K562 (cell line): Measurements from ENCODE around the gene DESI1. TPM values are rescaled to one million over a fixed set of nuclear protein-coding genes. Genes with fewer than 3 reads are reported as not detected.
A peak's percentile ranks its signal among the peaks of the same experiment; 100 is the strongest.

ENCODE experiments used
- ATAC-seq: fragments of 200-7000 bp; cut with Tn5 transposase; 3 replicates; pipeline ENCODE4 v1.9.1; 2020; ENCODE audit warnings: moderate library complexity
- BruUV-seq: library from RNA; stranded (reverse); fragments of 400-500 nt; replicated peaks from 2 replicates; lab custom pipeline; 2021; lab: Mats Ljungman, UMichigan
- CTCF ChIA-PET: fragments of 300-600 bp; formaldehyde crosslinking; extraction: SDS; loops from one replicate; lab custom pipeline; 2021; ENCODE audit warnings: low intra/inter-chr PET ratio; lab: Yijun Ruan, JAX
- POLR2A ChIA-PET: fragments of 300-600, 350-650 bp; sonication (Branson Sonifier 250); formaldehyde crosslinking; extraction: SDS; loops from one replicate; lab custom pipeline; 2021; ENCODE audit warnings: antibody characterized with exemption, inconsistent platforms; lab: Yijun Ruan, JAX
- DNase-seq, 4 experiments: peaks; one replicate each; pipeline versions ENCODE4 v3.0.0 to v3.0.0-alpha.2; 2011 to 2018; ENCODE audit warnings: low spot score in 3 of 4, mixed read lengths in 3 of 4; ENCODE audit errors: extremely low read depth in 1 of 4
- FAIRE-seq: peaks from 2 replicates; lab custom pipeline; 2011; peaks lifted over from hg19 to GRCh38; lab: Jason Lieb, UNC
- H2AFZ ChIP-seq: 2 replicates; pipeline ENCODE4 v1.6.0; 2011; ENCODE audit warnings: low read depth, low read length, control low read depth, inconsistent platforms
- H3K27ac ChIP-seq: fragments of 200-600 bp; 3 replicates; pipeline ENCODE4 v1.8.0; 2011; ENCODE audit warnings: low read depth, mild to moderate bottlenecking, control low read depth, inconsistent platforms, low read length, moderate library complexity, mixed read lengths; ENCODE audit errors: extremely low read depth
- H3K27me3 ChIP-seq, 2 experiments: fragments of 300-600 bp in 1 of 2; 2 replicates in 1 of 2; 3 replicates in 1 of 2; pipeline versions ENCODE4 v1.6.0 to v1.8.0; 2011; ENCODE audit warnings: inconsistent platforms in 2 of 2, low read length in 2 of 2, mild to moderate bottlenecking in 1 of 2, mixed read lengths in 1 of 2, moderate library complexity in 1 of 2; ENCODE audit not compliant: control insufficient read depth in 2 of 2, insufficient read depth in 2 of 2
- H3K36me3 ChIP-seq: fragments of 300-600 bp; 3 replicates; pipeline ENCODE4 v1.8.0; 2011; ENCODE audit warnings: mild to moderate bottlenecking, low read length, inconsistent platforms; ENCODE audit not compliant: control insufficient read depth, insufficient read depth
- H3K4me1 ChIP-seq, 2 experiments: fragments of 200-600 bp in 1 of 2; replicated peaks in 1 of 2; 2 replicates in 1 of 2; 3 replicates in 1 of 2; pipeline versions ENCODE4 v1.5.1 to v1.8.0; 2011; ENCODE audit warnings: inconsistent platforms in 2 of 2, low read length in 2 of 2, mild to moderate bottlenecking in 1 of 2, mixed read lengths in 1 of 2, moderate library complexity in 1 of 2; ENCODE audit not compliant: control insufficient read depth in 2 of 2, insufficient read depth in 2 of 2
- H3K4me2 ChIP-seq: 2 replicates; pipeline ENCODE4 v1.6.1; 2011; ENCODE audit warnings: low read length, control low read depth, inconsistent platforms, mixed read lengths; ENCODE audit not compliant: insufficient read depth
- H3K4me3 ChIP-seq: fragments of 200-600 bp; sonication (generic), shearing (Covaris generic); 2 replicates; pipeline ENCODE4 v1.5.1; 2016; ENCODE audit warnings: control low read depth, inconsistent platforms
- H3K79me2 ChIP-seq: fragments of 200-600 bp; 3 replicates; pipeline ENCODE4 v1.8.0; 2011; ENCODE audit warnings: low read length, inconsistent platforms; ENCODE audit not compliant: control insufficient read depth, insufficient read depth
- H3K9ac ChIP-seq, 2 experiments: 2 replicates each; pipeline versions ENCODE4 v1.6.0 to v1.6.1; 2011; ENCODE audit warnings: low read depth in 2 of 2, low read length in 2 of 2, control low read depth in 1 of 2, inconsistent platforms in 1 of 2, mild to moderate bottlenecking in 1 of 2, mixed read lengths in 1 of 2; ENCODE audit not compliant: insufficient read depth in 1 of 2
- H3K9me1 ChIP-seq: one replicate; pipeline ENCODE4 v1.6.0; 2011; ENCODE audit warnings: inconsistent platforms, mild to moderate bottlenecking, low read length, moderate library complexity; ENCODE audit not compliant: control insufficient read depth, insufficient read depth
- H3K9me3 ChIP-seq: replicated peaks from 2 replicates; pipeline ENCODE4 v1.5.1; 2011; ENCODE audit warnings: low read depth, low read length, inconsistent platforms; ENCODE audit not compliant: control insufficient read depth, insufficient read depth
- H4K20me1 ChIP-seq: replicated peaks from 2 replicates; pipeline ENCODE4 v1.6.1; 2011; ENCODE audit warnings: low read length, inconsistent platforms, mixed read lengths; ENCODE audit not compliant: control insufficient read depth, insufficient read depth
- BRD9 ChIP-seq: fragments of 450-650 bp; IDR thresholded peaks from 2 replicates; pipeline ENCODE4 v1.6.1; 2018; ENCODE audit warnings: low read depth; ENCODE audit not compliant: partially characterized antibody
- CBX8 ChIP-seq: fragments of 200-600 bp; sonication (generic); IDR thresholded peaks from 2 replicates; pipeline ENCODE4 v1.6.1; 2012; ENCODE audit warnings: borderline replicate concordance, mixed run types, low read depth, mild to moderate bottlenecking, moderate library complexity, mixed read lengths, low read length, control low read depth, inconsistent platforms; ENCODE audit not compliant: poor library complexity, severe bottlenecking; ENCODE audit errors: extremely low read depth
- CC2D1A ChIP-seq: fragments of 450-650 bp; IDR thresholded peaks from 2 replicates; pipeline ENCODE4 v1.6.1; 2017; ENCODE audit warnings: mild to moderate bottlenecking
- CREB3 ChIP-seq: fragments of 450-650 bp; conservative IDR thresholded peaks from 2 replicates; pipeline ENCODE4 v1.6.1; 2016; ENCODE audit warnings: missing genetic modification characterization, low read depth, mild to moderate bottlenecking, missing compliant biosample characterization, moderate library complexity
- CTBP1 ChIP-seq: fragments of 450-650 bp; IDR thresholded peaks from 2 replicates; pipeline ENCODE4 v1.6.1; 2016; ENCODE audit warnings: borderline replicate concordance
- E2F3 ChIP-seq: fragments of 250-450 bp; sonication (Bioruptor Pico); IDR thresholded peaks from 2 replicates; pipeline ENCODE4 v1.4.0; 2020; ENCODE audit warnings: mild to moderate bottlenecking
- HDGF ChIP-seq: fragments of 450-650 bp; IDR thresholded peaks from 2 replicates; pipeline ENCODE4 v1.6.1; 2016
- HNRNPL ChIP-seq: fragments of 200-400 bp; formaldehyde crosslinking; IDR thresholded peaks from 2 replicates; pipeline ENCODE4 v1.6.1; 2017; ENCODE audit warnings: low read depth, mild to moderate bottlenecking, low read length
- IRF2 ChIP-seq: sonication (generic); formaldehyde crosslinking; IDR thresholded peaks from 2 replicates; pipeline ENCODE4 v1.8.1; 2022; ENCODE audit warnings: mild to moderate bottlenecking, missing genetic modification reagents
- KAT7 ChIP-seq: sonication (generic); formaldehyde crosslinking; IDR thresholded peaks from 2 replicates; pipeline ENCODE4 v1.8.0; 2022; ENCODE audit warnings: missing genetic modification reagents, mild to moderate bottlenecking, borderline replicate concordance
- LEF1 ChIP-seq: fragments of 450-650 bp; IDR thresholded peaks from 2 replicates; pipeline ENCODE4 v1.6.1; 2016; ENCODE audit warnings: mild to moderate bottlenecking
- MTA3 ChIP-seq: fragments of 450-650 bp; formaldehyde crosslinking; IDR thresholded peaks from 2 replicates; pipeline ENCODE4 v1.6.1; 2017; ENCODE audit warnings: mild to moderate bottlenecking, borderline replicate concordance
- NFATC3 ChIP-seq: fragments of 450-650 bp; IDR thresholded peaks from 2 replicates; pipeline ENCODE4 v1.6.1; 2017; ENCODE audit warnings: mild to moderate bottlenecking
- NR2C2 ChIP-seq, 2 experiments: fragments of 200-800 bp in 1 of 2; sonication (Bioruptor generic) in 1 of 2; sonication (generic) in 1 of 2; formaldehyde crosslinking in 1 of 2; IDR thresholded peaks; 2 replicates each; pipeline versions ENCODE4 v1.6.1 to v1.8.0; 2016 to 2022; ENCODE audit warnings: mild to moderate bottlenecking in 1 of 2, missing compliant biosample characterization in 1 of 2, missing genetic modification characterization in 1 of 2, missing genetic modification reagents in 1 of 2
- ZFX ChIP-seq: sonication (generic); formaldehyde crosslinking; IDR thresholded peaks from 2 replicates; pipeline ENCODE4 v1.8.0; 2022; ENCODE audit warnings: mild to moderate bottlenecking, missing genetic modification reagents, moderate library complexity
- ZNF124 ChIP-seq: sonication (generic); formaldehyde crosslinking; IDR thresholded peaks from 2 replicates; pipeline ENCODE4 v1.8.1; 2022; ENCODE audit warnings: missing genetic modification reagents
- ZNF75A ChIP-seq: fragments of 450-650 bp; formaldehyde crosslinking; IDR thresholded peaks from 2 replicates; pipeline ENCODE4 v1.4.0; 2020; ENCODE audit warnings: mild to moderate bottlenecking
- WGBS: fragments of 100-300 bp; shearing (Covaris generic); methylation state at CpG from one replicate; pipeline ENCODE4 v1.1.6; 2016; ENCODE audit warnings: low coverage, mixed read lengths; ENCODE audit not compliant: insufficient coverage; ENCODE audit errors: missing lambda C conversion rate; 5-methylcytosine and 5-hydroxymethylcytosine counted together
- in situ Hi-C: fragments of 300-500 bp; cut with MboI; formaldehyde crosslinking; loops from 4 replicates; pipeline ENCODE4 v1.15.0; 2018; ENCODE audit warnings: inconsistent platforms, mixed read lengths
- intact Hi-C: fragments of 100-400 bp; cut with micrococcal nuclease; formaldehyde crosslinking; loops from 2 replicates; pipeline ENCODE4 v1.14.2; 2022
- polyA plus RNA-seq, 8 experiments: library from polyadenylated mRNA; depleted of rRNA in 4 of 8; stranded (reverse) in 5 of 8; unstranded in 3 of 8; fragments of >200 nt; fragmentation: Nextera tagmentation in 2 of 8; fragmentation: Illumina TruSeq in 1 of 8; extraction: Ambion mirVana in 2 of 8; extraction: Trizol in 1 of 8; gene quantifications; 2 replicates each; pipeline versions ENCODE4 v1.2.1 to v1.2.3, GENCODE V29; 2011 to 2014; ENCODE audit warnings: inconsistent platforms in 1 of 8, missing spikeins in 1 of 8
- total RNA-seq, 7 experiments: library from RNA; depleted of rRNA in 6 of 7; stranded (reverse); fragments of >200 nt in 6 of 7; fragmentation: Illumina TruSeq in 2 of 7; extraction: Trizol in 2 of 7; gene quantifications; 2 replicates each; pipeline versions ENCODE4 v1.2.1 to v1.2.3, GENCODE V29; 2011 to 2021; ENCODE audit warnings: low replicate concordance in 1 of 7
- TF ChIP-seq, protein P1 (sequence below): sonication (generic); formaldehyde crosslinking; IDR thresholded peaks from 2 replicates; pipeline ENCODE4 v1.8.0; 2022; ENCODE audit warnings: missing genetic modification reagents, mild to moderate bottlenecking, borderline replicate concordance

DESI1 gene
- total and polyA plus RNA-seq, 9 of the 15 experiments (the other 6 are each of a cell fraction or from before 2014, with no cell fraction given) = 7.2 to 45.9 (median 29.8) TPM

- Histone ChIP-seq H3K27me3 (no peaks in the 10 kb centered on the region), H2AFZ (no peak overlapping the region), H4K20me1 (no peaks in the 10 kb centered on the region), H3K9ac (peak overlapping the region; percentile 51 to 84; a peak in 2 of 4 replicates), H3K79me2 (no peaks in the 10 kb centered on the region), H3K4me2 (peak overlapping the region; percentile 62), H3K4me3 (no peak overlapping the region), H3K4me1 (peaks cover 22 to 34% of the 10 kb centered on the region in 2 experiments), H3K27ac (peak overlapping the region; percentile 68; the same call in 2 of the 3 replicates), H3K9me3 (no peaks in the 10 kb centered on the region), H3K9me1 (peaks cover 6% of the 10 kb centered on the region), H3K36me3 (peaks cover 19% of the 10 kb centered on the region; the same call in 2 of the 3 replicates)
- FAIRE-seq (peak; percentile 66), ATAC-seq (peak; percentile 90), DNase-seq (peak; percentile 34 to 61 (median 48))
- CTCF ChIA-PET = interaction anchor here (0.6 to 1.0 kb wide), 3 partner anchors 20 to 43 kb away, joined by 3 read pairs; no protein-coding TSS in a partner anchor
- 43% methylated on average over 8 of the region's 13 CpGs for WGBS
- BruUV-seq = no TSS peak
- in situ Hi-C loops = no loop called here
- intact Hi-C loops = loop anchor here (2.0 kb wide), 1 partner anchor 20 kb away; no protein-coding TSS in a partner anchor
- POLR2A ChIA-PET = interaction anchor here (0.7 to 1.3 kb wide), 5 partner anchors 11 to 42 kb away, joined by 3 to 7 read pairs (median 3); no protein-coding TSS in a partner anchor
- TF ChIP-seq IRF2 (CRISPR knock-in tag) (no peak), HDGF (peak; percentile 66; the same call in 1 of the 2 replicates), CTBP1 (peak; percentile 35; the same call in 1 of the 2 replicates), HNRNPL (peak; percentile 78; the same call in 1 of the 2 replicates), CBX8 (no peak), CREB3 (tag) (no peak), ZNF124 (CRISPR knock-in tag) (no peak), NFATC3 (no peak), E2F3 (CRISPR knock-in tag) (no peak), BRD9 (no peak), KAT7 (CRISPR knock-in tag) (no peak), MTA3 (peak; percentile 60; the same call in 1 of the 2 replicates), CC2D1A (peak; percentile 67; the same call in 1 of the 2 replicates), LEF1 (no peak), ZNF75A (CRISPR knock-in tag) (no peak), NR2C2 (CRISPR knock-in tag; IDR thresholded peaks at IDR 0.05) (no peak), NR2C2 (tag; IDR thresholded peaks at IDR 0.05) (0 out of 2 replicates have a peak, but pooled peaks have one; percentile 24), ZFX (CRISPR knock-in tag) (peak; percentile 52)
- TF ChIP-seq, protein P1, sequence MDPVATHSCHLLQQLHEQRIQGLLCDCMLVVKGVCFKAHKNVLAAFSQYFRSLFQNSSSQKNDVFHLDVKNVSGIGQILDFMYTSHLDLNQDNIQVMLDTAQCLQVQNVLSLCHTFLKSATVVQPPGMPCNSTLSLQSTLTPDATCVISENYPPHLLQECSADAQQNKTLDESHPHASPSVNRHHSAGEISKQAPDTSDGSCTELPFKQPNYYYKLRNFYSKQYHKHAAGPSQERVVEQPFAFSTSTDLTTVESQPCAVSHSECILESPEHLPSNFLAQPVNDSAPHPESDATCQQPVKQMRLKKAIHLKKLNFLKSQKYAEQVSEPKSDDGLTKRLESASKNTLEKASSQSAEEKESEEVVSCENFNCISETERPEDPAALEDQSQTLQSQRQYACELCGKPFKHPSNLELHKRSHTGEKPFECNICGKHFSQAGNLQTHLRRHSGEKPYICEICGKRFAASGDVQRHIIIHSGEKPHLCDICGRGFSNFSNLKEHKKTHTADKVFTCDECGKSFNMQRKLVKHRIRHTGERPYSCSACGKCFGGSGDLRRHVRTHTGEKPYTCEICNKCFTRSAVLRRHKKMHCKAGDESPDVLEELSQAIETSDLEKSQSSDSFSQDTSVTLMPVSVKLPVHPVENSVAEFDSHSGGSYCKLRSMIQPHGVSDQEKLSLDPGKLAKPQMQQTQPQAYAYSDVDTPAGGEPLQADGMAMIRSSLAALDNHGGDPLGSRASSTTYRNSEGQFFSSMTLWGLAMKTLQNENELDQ (CRISPR knock-in tag) = no peak
Observed at GRCh38 chr22:41596776-41597634, 23.8 kb downstream of the DESI1 start.
